Activated CD4-positive, alpha-beta T cell treated with anti-CD3 and anti-CD28 coated beads, Interleukin-2, Interleukin-6, amounts not matched to agents 100 ng/mL and 50 ng/mL, durations not matched to agents 16 hours and 8 hours (primary cell): ENCODE data around the gene NLRX1.
A peak's percentile ranks its signal among the peaks of the same experiment; 100 is the strongest.
"Not testable (repeated sequence)": the region's sequence is repeated elsewhere in the genome, so short reads cannot be mapped to it uniquely, and the experiment has no call there.

ENCODE experiments used
- DNase-seq: peaks from one replicate; pipeline ENCODE4 v3.0.0-alpha.2; 2020

NLRX1 gene

DNA sequence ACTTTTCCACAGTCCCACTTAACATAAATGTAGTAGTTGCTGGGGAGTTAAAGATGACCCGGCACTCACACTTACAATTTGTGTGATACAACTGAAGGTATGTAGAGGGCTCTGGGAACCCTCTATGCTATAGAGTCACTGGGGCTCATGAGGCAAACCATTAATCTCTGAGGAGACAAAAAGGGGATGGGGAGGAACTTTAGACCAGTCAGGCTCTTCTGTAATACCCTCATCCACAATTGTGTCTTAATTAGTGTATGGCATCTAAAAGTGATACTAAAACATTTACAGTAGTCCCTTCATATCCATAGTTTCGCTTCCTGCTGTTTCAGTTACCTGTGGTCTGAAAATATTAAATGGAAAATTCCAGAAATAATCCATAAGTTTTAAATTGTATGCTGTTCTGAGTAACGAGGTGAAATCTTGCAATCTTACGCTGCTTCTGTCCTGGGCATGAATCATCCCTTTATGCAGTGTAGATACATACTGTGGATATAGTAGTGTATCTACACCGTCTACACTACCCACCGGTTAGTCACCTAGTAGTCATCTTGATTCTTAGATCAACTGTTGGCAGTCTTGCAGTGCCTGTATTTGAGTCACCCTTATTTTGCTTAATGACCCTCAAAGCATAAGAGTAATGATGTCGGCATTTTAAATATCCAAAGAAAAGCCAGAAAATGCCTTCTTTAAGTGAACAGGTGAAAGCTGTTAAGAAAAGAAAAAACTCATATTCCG, 49.8 kb downstream of the NLRX1 start:
- DNase-seq = peak; percentile 64

GRCh38 chr11:119222308-119222707, 53.8 kb downstream of the NLRX1 start:
- no peak for DNase-seq

GRCh38 chr11:119222891-119223290, 54.4 kb downstream of the NLRX1 start:
- DNase-seq = no peak

GRCh38 chr11:119223856-119224255, 55.3 kb downstream of the NLRX1 start:
- no peak for DNase-seq

DNA sequence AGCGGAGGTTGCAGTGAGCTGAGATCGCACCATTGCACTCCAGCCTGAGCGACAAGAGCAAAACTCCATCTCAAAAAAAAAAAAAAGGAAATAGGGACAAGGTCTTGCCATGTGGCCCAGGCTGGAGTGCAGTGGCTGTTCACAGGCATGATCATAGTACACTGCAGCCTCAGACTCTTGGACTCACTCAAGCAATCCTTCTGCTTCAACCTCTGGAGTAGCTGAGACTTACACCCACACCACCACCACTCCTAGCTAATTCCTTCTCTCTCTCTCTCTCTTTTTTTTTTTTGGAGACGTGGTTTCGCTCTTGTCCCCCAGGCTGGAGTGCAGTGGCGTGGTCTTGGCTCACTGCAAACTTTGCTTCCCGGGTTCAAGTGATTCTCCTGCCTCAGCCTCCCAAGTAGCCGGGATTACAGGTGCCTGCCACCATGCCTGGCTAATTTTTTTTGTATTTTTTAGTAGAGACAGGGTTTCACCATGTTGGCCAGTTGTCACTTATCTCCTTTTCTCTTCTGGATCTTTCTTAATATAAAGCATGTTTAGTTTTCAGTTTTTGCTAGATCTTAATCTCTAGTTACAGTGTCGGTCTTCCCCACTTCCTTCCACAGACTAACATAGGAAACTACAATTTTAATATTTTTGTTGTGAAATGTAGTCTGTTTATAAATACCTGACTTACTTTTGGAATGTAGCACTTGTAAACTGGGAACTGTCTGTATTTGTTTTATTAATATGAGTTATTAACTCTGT, 60.2 kb downstream of the NLRX1 start:
- DNase-seq = not testable (repeated sequence)

- no peak for DNase-seq
Measured at GRCh38 chr11:119229288-119229672, 60.8 kb downstream of the NLRX1 start.

- DNase-seq = no peak
Measured at GRCh38 chr11:119229741-119230140, 61.2 kb downstream of the NLRX1 start.
